B cell (primary cell): ENCODE results near the gene PROB1. TPM values are rescaled to one million over a fixed set of nuclear protein-coding genes. Genes with fewer than 3 reads are reported as not detected.

Source experiments
- ATAC-seq: fragments of 200-7000 bp; cut with Tn5 transposase; one replicate; pipeline ENCODE4 v1.10.0; 2021; ENCODE audit warnings: low read depth, mild to moderate bottlenecking, moderate number of reproducible peaks, moderate library complexity
- CTCF ChIA-PET: fragments of 350-600 bp; sonication (Branson Sonifier 250); formaldehyde crosslinking; loops from one replicate; lab custom pipeline; 2021; ENCODE audit warnings: antibody characterized with exemption, inconsistent platforms; lab: Charles Lee
- POLR2A ChIA-PET: fragments of 350-600 bp; sonication (Branson Sonifier 250); formaldehyde crosslinking; loops from one replicate; lab custom pipeline; 2021; ENCODE audit warnings: antibody characterized with exemption; lab: Charles Lee
- DNase-seq: peaks from one replicate; pipeline ENCODE4 v3.0.0; 2013
- H2AFZ ChIP-seq: 2 replicates; pipeline ENCODE4 v1.6.1; 2012; ENCODE audit warnings: mild to moderate bottlenecking, low read depth, low read length; ENCODE audit not compliant: insufficient read depth, poor library complexity, severe bottlenecking
- H3K27ac ChIP-seq, 2 donors: 1 replicate in 1 of 2; 2 replicates in 1 of 2; pipeline ENCODE4 v1.5.1; 2012 to 2013; ENCODE audit warnings: low read length in 2 of 2, mild to moderate bottlenecking in 2 of 2, moderate library complexity in 1 of 2
- H3K27me3 ChIP-seq, 4 experiments: fragments of 200-600 bp in 1 of 4; sonication (generic) in 1 of 4; replicated peaks in 1 of 4; 1 replicate in 2 of 4; 2 replicates in 2 of 4; pipeline versions ENCODE4 v1.6.1 to v1.7.0; 2013 to 2016; ENCODE audit warnings: low read length in 3 of 4, mild to moderate bottlenecking in 2 of 4, mixed read lengths in 1 of 4, moderate library complexity in 1 of 4; ENCODE audit not compliant: insufficient read depth in 4 of 4, control insufficient read depth in 3 of 4; ENCODE audit errors: control extremely low read depth in 1 of 4
- H3K36me3 ChIP-seq, 2 experiments: replicated peaks in 1 of 2; 1 replicate in 1 of 2; 2 replicates in 1 of 2; pipeline versions ENCODE4 v1.6.1 to v1.7.1; 2013; ENCODE audit warnings: low read length in 1 of 2; ENCODE audit not compliant: insufficient read depth in 2 of 2, control insufficient read depth in 1 of 2; ENCODE audit errors: control extremely low read depth in 1 of 2, extremely low read depth in 1 of 2
- H3K4me1 ChIP-seq, 2 donors: fragments of 200-600 bp in 1 of 2; sonication (generic) in 1 of 2; 1 replicate in 1 of 2; 2 replicates in 1 of 2; pipeline versions ENCODE4 v1.5.1 to v1.6.1; 2013 to 2017; ENCODE audit warnings: low read length in 2 of 2; ENCODE audit not compliant: control insufficient read depth in 2 of 2, insufficient read depth in 2 of 2
- H3K4me2 ChIP-seq: replicated peaks from 2 replicates; pipeline ENCODE3; 2012; ENCODE audit warnings: mild to moderate bottlenecking, low read depth, low read length; ENCODE audit not compliant: poor library complexity, severe bottlenecking
- H3K4me3 ChIP-seq, 5 experiments: fragments of 200-600 bp in 1 of 5; sonication (generic) in 1 of 5; 1 replicate in 3 of 5; 2 replicates in 2 of 5; pipeline versions ENCODE4 v1.5.1 to v1.7.0; 2011 to 2016; ENCODE audit warnings: low read length in 4 of 5, mild to moderate bottlenecking in 4 of 5, low read depth in 2 of 5, control low read depth in 1 of 5, moderate library complexity in 1 of 5; ENCODE audit not compliant: insufficient read depth in 1 of 5; ENCODE audit errors: control extremely low read depth in 1 of 5, extremely low read depth in 1 of 5
- H3K79me2 ChIP-seq: fragments of 200-600 bp; sonication (generic); one replicate; pipeline ENCODE4 v1.6.0; 2016; ENCODE audit warnings: low read length; ENCODE audit not compliant: control insufficient read depth, insufficient read depth
- H3K9ac ChIP-seq: fragments of 200-600 bp; sonication (generic); 2 replicates; pipeline ENCODE4 v1.6.1; 2017; ENCODE audit warnings: mild to moderate bottlenecking, low read length, moderate library complexity
- H3K9me3 ChIP-seq, 3 donors: one replicate each; pipeline versions ENCODE4 v1.6.1 to v1.7.1; 2013; ENCODE audit warnings: low read length in 2 of 3; ENCODE audit not compliant: control insufficient read depth in 2 of 3, insufficient read depth in 1 of 3; ENCODE audit errors: control extremely low read depth in 1 of 3
- H4K20me1 ChIP-seq: 2 replicates; pipeline ENCODE4 v1.6.0; 2012; ENCODE audit warnings: mild to moderate bottlenecking, low read length; ENCODE audit not compliant: insufficient read depth, control insufficient read depth, poor library complexity, severe bottlenecking
- H3K27ac Mint-ChIP-seq: one replicate; pipeline ENCODE4 v1.8.0; 2021; ENCODE audit warnings: mixed read lengths
- H3K27me3 Mint-ChIP-seq: one replicate; pipeline ENCODE4 v1.8.0; 2021; ENCODE audit warnings: mixed read lengths
- H3K4me1 Mint-ChIP-seq: one replicate; pipeline ENCODE4 v1.8.0; 2021; ENCODE audit warnings: mixed read lengths
- H3K4me3 Mint-ChIP-seq: one replicate; pipeline ENCODE4 v1.8.0; 2021; ENCODE audit warnings: mixed read lengths
- H3K9me3 Mint-ChIP-seq: one replicate; pipeline ENCODE4 v1.8.0; 2022; ENCODE audit warnings: mixed read lengths; ENCODE audit not compliant: insufficient read depth
- CTCF ChIP-seq: fragments of 200-600 bp; IDR thresholded peaks from one replicate; pipeline ENCODE4 v1.8.0; 2022; ENCODE audit warnings: antibody characterized with exemption, mild to moderate bottlenecking
- EZH2 ChIP-seq: IDR thresholded peaks from 2 replicates; pipeline ENCODE4 v1.6.1; 2012; ENCODE audit warnings: borderline replicate concordance, low read depth, mild to moderate bottlenecking, moderate library complexity, low read length; ENCODE audit not compliant: insufficient read depth, poor library complexity, severe bottlenecking
- WGBS: methylation state at CpG from one replicate; pipeline ENCODE4 v1.1.5; 2013; ENCODE audit warnings: missing lambda C conversion rate; ENCODE audit not compliant: insufficient coverage; 5-methylcytosine and 5-hydroxymethylcytosine counted together
- intact Hi-C: fragments of 100-400 bp; cut with micrococcal nuclease; formaldehyde crosslinking; loops from one replicate; pipeline ENCODE4 v1.10.0; 2022
- polyA plus RNA-seq: library from polyadenylated mRNA; depleted of rRNA; stranded (reverse); fragments of >200 nt; gene quantifications from 2 replicates; pipeline ENCODE4 v1.2.3, GENCODE V29; 2012
- total RNA-seq, 2 donors: library from RNA; stranded (reverse); fragments of 120-200 nt in 1 of 2; gene quantifications; 1 replicate in 1 of 2; 2 replicates in 1 of 2; pipeline versions ENCODE4 v1.2.3 to v1.2.4, GENCODE V29; 2013 to 2022

The PROB1 gene
- total and polyA plus RNA-seq, 2 donors (not counting 1 experiment from before 2014, with no cell fraction given), result 1.2 to 3.7 TPM

- TF ChIP-seq CTCF, result no peak
- no peak for TF ChIP-seq EZH2
- 2% methylated on average over 41 of the region's 41 CpGs for WGBS
- POLR2A ChIA-PET, result interaction anchor here (0.5 to 2.0 kb wide), 11 partner anchors 11 to 829 kb away, joined by 3 to 8 read pairs (median 4); partner anchors contain the start of genes CXXC5, DNAJC18, HSPA9 and MATR3
These were observed 9.0 kb upstream of the PROB1 start, which contains the start of gene SPATA24 for GRCh38 chr5:139403787-139404483. SPATA24 (minus strand) TSS chr5:139404089; CDS start chr5:139404060, 29 bp downstream.

More at GRCh38 chr5:139403787-139404483, 9.0 kb upstream of the PROB1 start, which contains the start of gene SPATA24:
- peak within 1 kb of the TSS; percentile 62 for H3K9ac ChIP-seq
- CTCF ChIA-PET, result interaction anchor here (1.0 to 2.9 kb wide), 10 partner anchors 9 to 131 kb away, joined by 3 to 9 read pairs (median 4); partner anchors contain the start of genes DNAJC18, MZB1, PAIP2 and PROB1
- peak within 1 kb of the TSS; percentile 50 to 73 (median 68) for H3K4me3 ChIP-seq
- H2AFZ ChIP-seq, result peak within 1 kb of the TSS; percentile 75
- peaks cover 33 to 43% of the 10 kb centered on the region in 2 donors for H3K4me1 ChIP-seq
- peak within 1 kb of the TSS; percentile 85 to 86 for H3K27ac ChIP-seq
- DNase-seq, result peak; percentile 99
- peak within 1 kb of the TSS; percentile 95 for H3K4me3 Mint-ChIP-seq
- peaks cover 43% of the 10 kb centered on the region for H3K4me1 Mint-ChIP-seq
- peak; percentile 85 for ATAC-seq
- H3K36me3 ChIP-seq, result no peaks in the 10 kb centered on the region
- H4K20me1 ChIP-seq, result no peaks in the 10 kb centered on the region
- H3K27me3 ChIP-seq, result no peaks in the 10 kb centered on the region
- peak within 1 kb of the TSS; percentile 97 for H3K27ac Mint-ChIP-seq
- no peaks in the 10 kb centered on the region for H3K9me3 Mint-ChIP-seq
- intact Hi-C loops, result loop anchor here (1.0 to 10.0 kb wide), 10 partner anchors 10 to 939 kb away; partner anchors contain the start of genes DNAJC18, EGR1, MATR3 and MZB1
- peaks cover 4% of the 10 kb centered on the region for H3K79me2 ChIP-seq
- no peaks in the 10 kb centered on the region for H3K9me3 ChIP-seq
- peak within 1 kb of the TSS; percentile 74 for H3K4me2 ChIP-seq
- H3K27me3 Mint-ChIP-seq, result no peaks in the 10 kb centered on the region
